HT-29 (cell line): ENCODE results near the gene DCBLD2. TPM values are rescaled to one million over a fixed set of nuclear protein-coding genes. Genes with fewer than 3 reads are reported as not detected.

Experiments
- DNase-seq: peaks from one replicate; pipeline ENCODE4 v3.0.0-alpha.2; 2015; ENCODE audit warnings: low spot score
- total RNA-seq: library from RNA; depleted of rRNA; stranded (reverse); fragments of >200 nt; shearing (Covaris generic); gene quantifications from 2 replicates; pipeline ENCODE4 v1.2.3, GENCODE V29; 2014; rRNA removed

The DCBLD2 gene
- 104 TPM in 2 replicates for total RNA-seq

GRCh38 chr3:98901392-98902350 is at the start of gene DCBLD2:
TSS of gene DCBLD2 (minus strand) at chr3:98901695. CDS start at chr3:98901326, 369 bp downstream.
- DNase-seq = peak; percentile 99

DNA sequence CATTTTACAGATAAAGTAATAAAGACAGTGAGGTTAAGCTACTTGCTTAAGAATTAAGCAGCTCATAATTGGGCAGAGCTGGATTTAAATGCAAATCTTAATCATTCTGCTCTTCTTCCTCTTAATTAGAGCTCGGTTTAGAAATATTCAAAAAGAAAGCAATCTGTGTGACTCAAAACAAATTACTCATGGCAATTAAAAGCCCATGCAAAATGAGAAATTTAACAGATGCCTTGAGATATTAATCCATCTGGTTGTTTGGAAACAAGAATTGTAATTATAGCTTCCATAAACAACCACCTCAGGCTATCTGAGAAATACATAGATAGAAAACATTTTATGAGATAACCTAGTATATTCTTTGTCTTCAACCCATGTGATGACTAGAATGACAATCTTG is 44.2 kb upstream of the DCBLD2 start:
- no peak for DNase-seq

DNA sequence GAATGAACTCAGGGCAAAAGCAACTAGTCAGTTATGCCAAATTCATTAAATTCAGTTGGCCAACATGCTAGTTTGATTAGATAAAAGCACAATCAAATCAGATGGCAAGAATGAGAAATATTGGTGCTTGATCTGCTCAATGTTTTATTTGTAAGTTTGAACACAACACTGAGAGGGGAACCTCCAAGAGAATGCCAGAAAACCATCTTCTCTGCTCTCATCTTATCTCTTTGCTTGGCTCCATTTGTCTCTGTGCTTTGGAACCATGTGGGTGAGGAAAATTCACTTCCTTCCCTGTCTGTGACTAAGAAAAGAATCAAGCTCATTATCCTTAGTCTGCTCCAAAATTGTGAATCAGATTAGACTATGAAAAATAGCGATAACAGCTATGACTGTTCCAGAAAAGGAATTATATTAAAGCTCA is 43.6 kb upstream of the DCBLD2 start:
- DNase-seq = no peak

- DNase-seq = no peak
Observed at GRCh38 chr3:98930413-98930812, 28.9 kb upstream of the DCBLD2 start.

DNA sequence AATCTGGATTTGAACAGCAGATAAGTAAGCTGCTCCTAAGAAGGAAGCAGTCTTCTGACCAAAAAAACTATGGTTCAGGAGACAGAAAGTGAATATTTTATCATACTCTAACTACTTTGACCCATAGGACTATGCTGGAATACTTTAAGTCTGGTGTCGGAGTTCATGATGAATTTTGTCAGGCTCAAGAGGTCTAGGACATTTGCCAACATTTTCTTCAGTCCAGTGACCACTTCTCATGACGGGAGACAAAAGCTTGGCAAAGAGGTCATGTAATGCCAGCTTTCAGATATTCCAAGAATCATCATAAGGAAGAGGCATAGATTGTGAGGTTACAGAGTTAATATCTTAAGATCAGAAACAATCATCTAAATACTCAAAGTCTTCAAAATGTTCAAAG is 20.5 kb upstream of the DCBLD2 start:
- DNase-seq = no peak

- no peak for DNase-seq
Observed at GRCh38 chr3:98920166-98920565, 18.7 kb upstream of the DCBLD2 start.

- no peak for DNase-seq
Observed at GRCh38 chr3:98918586-98918985, 17.1 kb upstream of the DCBLD2 start.

DNA sequence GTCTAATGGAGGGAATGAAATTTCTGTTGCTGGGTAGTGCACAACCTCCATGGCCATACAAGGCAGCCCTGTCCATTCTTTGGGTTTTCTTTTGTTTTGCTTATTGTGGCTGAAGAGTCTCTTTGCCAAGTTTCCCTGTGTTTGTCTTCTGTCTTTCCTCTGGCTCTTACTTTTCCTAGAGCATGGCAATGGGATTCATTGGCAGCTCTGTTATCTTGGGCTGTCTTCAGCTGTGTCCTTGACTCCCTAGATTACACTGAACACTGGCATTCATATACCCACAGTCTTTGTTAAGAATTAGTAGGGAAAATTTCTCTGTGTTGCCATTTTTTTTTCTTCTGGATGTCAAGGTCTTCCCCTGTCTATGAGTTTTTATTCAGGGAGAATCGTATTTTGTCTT is 16.1 kb upstream of the DCBLD2 start:
- no peak for DNase-seq

DNA sequence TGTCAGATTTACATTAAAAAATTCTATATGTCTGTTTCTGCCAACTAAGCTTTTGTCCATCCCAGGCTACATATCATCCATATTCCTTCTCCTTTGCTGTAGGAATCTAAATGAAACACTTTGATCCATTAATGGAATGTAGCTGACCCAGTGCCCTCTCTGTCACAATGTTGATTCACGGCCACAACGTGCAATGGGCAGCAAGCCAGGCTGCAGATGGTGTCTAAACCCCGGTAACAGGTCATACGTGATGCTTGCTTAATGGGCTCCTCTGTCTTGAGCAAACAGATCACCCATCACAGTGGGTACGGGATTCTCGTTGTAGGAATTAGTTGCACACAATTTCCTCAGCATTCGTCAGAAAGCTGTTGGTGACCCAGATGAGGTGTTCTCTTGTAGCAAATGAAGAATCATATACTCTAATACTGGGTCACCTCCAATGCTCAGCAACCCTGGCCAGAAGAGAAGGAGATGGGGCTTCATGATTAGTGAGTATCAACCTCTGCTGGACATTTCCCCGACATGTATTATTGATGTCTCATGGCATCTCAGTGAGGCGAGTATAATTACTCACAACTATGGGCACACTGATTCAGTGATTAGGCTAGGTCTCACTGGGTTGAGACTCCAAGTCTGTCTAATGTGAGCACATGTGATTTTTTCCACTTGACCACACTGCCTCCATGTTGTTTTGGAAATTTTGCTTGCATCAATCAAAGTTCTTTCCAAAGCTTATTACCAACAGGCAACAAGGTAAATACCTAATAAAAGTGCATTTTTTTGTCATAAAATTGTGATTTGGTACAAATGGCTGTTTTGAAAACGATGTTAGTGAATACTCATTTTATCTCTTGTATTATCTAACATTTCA is 12.9 kb upstream of the DCBLD2 start:
- peak; percentile 92 for DNase-seq

DNA sequence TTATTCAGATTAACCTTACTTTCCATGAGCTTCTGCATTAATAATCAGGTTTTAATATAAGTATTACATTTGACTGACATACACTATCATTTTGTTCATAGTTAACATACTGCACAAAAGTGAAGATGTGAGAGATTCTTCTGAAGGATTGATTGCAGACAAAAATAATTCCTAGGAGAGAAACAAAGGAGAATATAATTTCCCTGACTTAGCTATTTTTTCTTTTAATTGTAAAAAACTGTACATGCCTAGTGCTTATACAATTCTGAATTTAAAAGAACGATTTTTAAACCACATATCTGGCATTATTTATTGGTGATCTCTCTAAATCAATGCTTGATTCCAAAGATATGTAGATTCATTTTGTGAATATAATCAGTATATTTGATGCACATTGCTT is 11.0 kb upstream of the DCBLD2 start:
- no peak for DNase-seq

- DNase-seq = no peak
Observed at GRCh38 chr3:98906230-98906629, 4.7 kb upstream of the DCBLD2 start.

- no peak for DNase-seq
Observed at GRCh38 chr3:98903705-98904481, 2.4 kb upstream of the DCBLD2 start.

GRCh38 chr3:98903099-98903498 is 1.6 kb upstream of the DCBLD2 start:
- no peak for DNase-seq

DNA sequence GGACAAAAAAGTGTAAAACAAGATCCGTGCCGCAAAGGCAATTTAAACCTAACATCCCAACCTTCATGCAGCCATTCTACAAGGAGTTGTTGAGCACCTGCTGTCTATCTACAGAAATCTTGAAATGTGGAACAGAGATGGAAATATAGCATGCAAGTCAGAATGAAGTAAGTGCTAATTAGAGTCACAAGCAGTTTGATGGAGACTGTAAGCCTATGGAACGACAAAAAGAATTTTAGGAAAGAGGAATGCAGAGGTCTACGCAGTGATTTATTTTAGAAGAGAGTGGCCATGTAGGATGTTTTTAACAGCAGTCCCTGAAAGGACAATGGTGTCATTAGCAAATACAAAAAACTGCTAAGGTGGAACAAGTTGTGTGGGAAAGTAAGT is 851 bp upstream of the DCBLD2 start:
- peak; percentile 68 for DNase-seq

DNA sequence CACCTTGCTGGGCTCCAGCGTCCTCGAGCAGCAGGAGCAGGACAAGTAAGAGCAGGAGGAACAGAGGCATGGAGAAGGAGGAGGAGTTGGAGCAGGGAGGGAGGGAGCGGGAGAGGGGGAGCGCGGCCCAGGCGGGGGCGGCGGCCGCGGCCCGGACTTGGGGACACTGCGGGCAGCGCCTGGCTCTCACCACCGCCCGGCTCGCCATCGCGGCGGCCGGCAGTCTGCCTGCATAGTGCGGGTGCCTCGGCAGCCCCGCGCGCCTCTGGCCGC is 440 bp downstream of the DCBLD2 start:
- peak; percentile 82 for DNase-seq

DNA sequence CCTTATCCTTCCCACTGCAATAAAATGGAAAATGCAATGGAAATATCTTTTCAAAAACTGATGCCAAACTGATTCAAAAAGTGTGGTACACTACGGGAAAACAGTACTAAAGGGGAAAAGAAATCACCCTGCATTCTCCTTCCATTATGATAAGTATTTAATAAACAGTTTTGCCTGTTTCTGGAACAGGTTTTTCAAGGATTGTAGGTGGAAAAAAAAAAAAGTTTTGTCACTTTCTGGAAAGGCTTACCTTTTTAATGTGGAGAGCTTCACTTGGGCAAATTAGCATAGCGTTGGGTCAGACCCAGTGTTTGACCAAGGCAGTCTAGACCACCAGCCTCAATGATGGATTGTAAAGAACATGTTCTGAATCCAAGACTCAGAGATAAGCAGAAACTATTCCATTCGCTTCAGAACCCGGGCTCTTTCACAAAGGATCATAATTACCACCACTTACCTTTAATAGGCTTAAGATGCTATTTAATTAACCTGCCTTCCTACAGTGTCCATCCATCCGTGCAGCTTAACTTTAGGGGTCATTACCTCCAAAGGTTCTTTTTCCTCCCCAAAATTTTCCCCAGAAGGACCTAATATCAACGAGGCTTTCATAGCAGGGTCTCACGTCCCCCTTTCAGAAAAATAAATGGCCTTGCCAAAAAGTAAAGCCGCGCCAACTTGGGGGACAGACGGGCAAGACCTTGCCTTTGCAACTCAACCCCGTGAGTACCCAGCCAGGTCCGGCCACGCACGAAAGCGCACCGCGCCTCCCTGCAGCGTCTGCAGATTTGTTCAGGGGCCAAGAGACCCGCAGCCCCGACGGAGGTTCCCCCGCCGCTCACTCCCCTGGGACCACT is 1.0 kb downstream of the DCBLD2 start:
- no peak for DNase-seq

DNA sequence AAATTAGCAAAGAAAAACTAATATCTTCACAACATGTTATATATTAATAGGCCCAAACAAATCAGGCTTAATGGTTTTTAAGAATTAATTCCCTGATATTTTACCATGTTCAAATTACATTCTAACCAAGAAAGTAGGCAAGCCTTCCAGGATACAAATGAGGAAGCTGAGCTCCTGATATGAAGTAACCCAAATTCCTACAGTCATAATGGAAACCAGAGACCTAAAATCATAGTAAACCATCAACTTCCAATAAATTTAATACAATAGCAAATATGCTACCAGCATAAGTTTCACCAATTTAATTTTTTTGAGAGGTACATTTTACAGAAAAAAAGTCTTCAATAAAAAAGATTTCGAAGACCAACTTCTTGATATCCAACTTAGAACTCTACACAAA is 3.8 kb downstream of the DCBLD2 start:
- peak; percentile 57 for DNase-seq

DNA sequence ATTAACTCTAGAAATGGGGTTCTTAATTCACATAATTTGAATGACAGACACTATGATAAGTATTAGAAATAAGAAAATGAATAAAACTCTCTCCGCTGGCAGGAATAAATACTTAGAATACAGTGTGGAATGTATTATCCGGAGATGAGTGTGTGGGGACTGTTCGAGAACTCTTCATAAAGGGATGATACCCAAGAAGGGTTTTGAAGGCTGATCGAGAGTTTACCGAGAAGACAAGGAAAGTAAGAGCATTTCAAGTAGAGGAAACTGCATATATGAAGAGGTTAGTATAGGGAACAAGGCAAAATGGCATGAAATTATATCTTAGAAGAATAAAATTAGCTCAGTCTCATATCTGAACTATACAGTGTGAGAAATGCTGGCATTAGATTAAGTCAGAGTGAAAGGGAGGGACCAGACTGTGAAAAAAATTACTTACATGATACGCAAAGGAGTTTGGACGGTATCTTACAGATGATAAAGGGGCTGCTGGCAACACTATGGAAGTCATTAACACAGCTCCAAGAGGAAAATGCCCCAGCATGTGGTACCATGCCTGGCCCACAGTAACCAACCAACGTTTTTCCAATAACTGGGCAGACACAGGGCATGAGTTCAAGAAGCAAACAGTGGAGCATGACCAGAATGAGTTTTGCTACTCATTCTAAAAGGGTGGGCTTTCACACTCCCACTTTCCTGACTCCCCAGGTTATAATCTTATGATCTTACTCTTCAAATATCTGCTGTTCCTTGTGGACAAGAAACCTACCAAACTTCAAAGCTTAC is 6.5 kb downstream of the DCBLD2 start:
- peak; percentile 68 for DNase-seq

GRCh38 chr3:98893740-98894139 is 7.8 kb downstream of the DCBLD2 start:
- DNase-seq = no peak

- no peak for DNase-seq
Observed at GRCh38 chr3:98892263-98892662, 9.2 kb downstream of the DCBLD2 start.
